Loucy (cell line): ENCODE measurements around the gene GOLGA5.

ENCODE experiments used
- EZH2phosphoT487 ChIP-seq: fragments of 200-600 bp; IDR thresholded peaks from 2 replicates; pipeline ENCODE4 v1.6.1; 2018; ENCODE audit warnings: antibody characterized with exemption, mild to moderate bottlenecking, moderate library complexity, borderline replicate concordance
- TF ChIP-seq, protein P1 (sequence below): fragments of 200-600 bp; sonication (generic); conservative IDR thresholded peaks from 2 replicates; pipeline ENCODE4 v1.5.1; 2014; ENCODE audit warnings: mild to moderate bottlenecking, antibody characterized with exemption, low read length

DNA sequence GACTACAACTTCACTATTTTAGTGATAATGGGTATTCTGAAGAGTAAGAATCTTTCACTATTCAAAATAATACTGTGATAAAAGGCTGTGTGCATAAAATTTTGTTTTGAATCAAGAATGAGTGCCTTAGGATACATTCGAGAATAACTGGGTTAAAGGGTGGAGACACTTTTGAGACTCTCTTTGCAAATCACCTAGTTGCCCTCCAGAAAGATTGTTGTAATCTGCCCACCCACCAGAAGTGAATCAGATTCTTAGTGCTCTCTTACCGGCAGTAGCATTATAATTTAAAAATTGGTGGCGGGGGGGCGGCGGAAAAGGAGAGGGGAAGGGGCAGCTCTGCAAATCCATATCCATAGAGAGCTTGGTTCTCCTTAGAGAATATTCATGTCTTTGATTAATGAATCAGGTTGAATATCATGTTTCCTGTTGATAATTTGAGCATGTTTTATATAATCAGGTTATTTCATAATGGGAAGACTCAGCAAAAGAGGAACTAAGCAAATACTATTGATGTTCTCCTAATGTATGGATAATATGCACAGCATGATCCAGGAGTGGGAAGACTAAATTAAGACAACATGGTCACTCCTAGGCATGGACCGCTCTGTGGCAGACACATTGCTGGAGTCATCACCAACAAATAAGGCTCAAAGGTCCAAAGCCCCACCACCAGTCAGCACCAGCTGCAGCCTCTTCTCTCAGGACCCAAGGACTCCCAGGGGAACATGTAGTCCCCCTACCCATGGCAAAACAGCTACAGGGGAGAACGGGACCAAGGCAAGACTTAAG lies 66.1 kb downstream of the GOLGA5 start:
- TF ChIP-seq, protein P1, sequence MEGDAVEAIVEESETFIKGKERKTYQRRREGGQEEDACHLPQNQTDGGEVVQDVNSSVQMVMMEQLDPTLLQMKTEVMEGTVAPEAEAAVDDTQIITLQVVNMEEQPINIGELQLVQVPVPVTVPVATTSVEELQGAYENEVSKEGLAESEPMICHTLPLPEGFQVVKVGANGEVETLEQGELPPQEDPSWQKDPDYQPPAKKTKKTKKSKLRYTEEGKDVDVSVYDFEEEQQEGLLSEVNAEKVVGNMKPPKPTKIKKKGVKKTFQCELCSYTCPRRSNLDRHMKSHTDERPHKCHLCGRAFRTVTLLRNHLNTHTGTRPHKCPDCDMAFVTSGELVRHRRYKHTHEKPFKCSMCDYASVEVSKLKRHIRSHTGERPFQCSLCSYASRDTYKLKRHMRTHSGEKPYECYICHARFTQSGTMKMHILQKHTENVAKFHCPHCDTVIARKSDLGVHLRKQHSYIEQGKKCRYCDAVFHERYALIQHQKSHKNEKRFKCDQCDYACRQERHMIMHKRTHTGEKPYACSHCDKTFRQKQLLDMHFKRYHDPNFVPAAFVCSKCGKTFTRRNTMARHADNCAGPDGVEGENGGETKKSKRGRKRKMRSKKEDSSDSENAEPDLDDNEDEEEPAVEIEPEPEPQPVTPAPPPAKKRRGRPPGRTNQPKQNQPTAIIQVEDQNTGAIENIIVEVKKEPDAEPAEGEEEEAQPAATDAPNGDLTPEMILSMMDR, result no peak
- no peak for TF ChIP-seq EZH2phosphoT487
